ENCODE measurements around the gene LPIN3.
"Not testable (repeated sequence)": the region's sequence is repeated elsewhere in the genome, so short reads cannot be mapped to it uniquely, and the experiment has no call there.

The LPIN3 gene

GRCh38 chr20:41340327-41341055 is at the start of gene LPIN3:
Gene LPIN3 (plus strand): TSS chr20:41340821. CDS start chr20:41345804, 4,983 bp downstream.
- in situ Hi-C loops (cut with MboI; ENCODE audit: low sequenced_read_pairs): loop anchor here (10.0 to 25.0 kb wide), 2 partner anchors 166 to 353 kb away; no protein-coding TSS in a partner anchor

GRCh38 chr20:41293269-41294037 is 47.2 kb upstream of the LPIN3 start:
- in situ Hi-C loops (cut with MboI; ENCODE audit: low sequenced_read_pairs): no loop called here

GRCh38 chr20:41299899-41300298 is 40.7 kb upstream of the LPIN3 start:
- in situ Hi-C loops (cut with MboI; ENCODE audit: low sequenced_read_pairs): no loop called here

GRCh38 chr20:41300383-41300782 is 40.2 kb upstream of the LPIN3 start:
- in situ Hi-C loops (cut with MboI; ENCODE audit: low sequenced_read_pairs): no loop called here

- in situ Hi-C loops (cut with MboI; ENCODE audit: low sequenced_read_pairs): no loop called here
These were observed 39.7 kb upstream of the LPIN3 start for GRCh38 chr20:41300886-41301285.

GRCh38 chr20:41304002-41304401 is 36.6 kb upstream of the LPIN3 start:
- in situ Hi-C loops (cut with MboI; ENCODE audit: low sequenced_read_pairs): no loop called here

- in situ Hi-C loops (cut with MboI; ENCODE audit: low sequenced_read_pairs): no loop called here
These were observed 36.1 kb upstream of the LPIN3 start for GRCh38 chr20:41304424-41305079.

GRCh38 chr20:41306061-41306727 is 34.4 kb upstream of the LPIN3 start:
- in situ Hi-C loops (cut with MboI; ENCODE audit: low sequenced_read_pairs): no loop called here

GRCh38 chr20:41307021-41307420 is 33.6 kb upstream of the LPIN3 start:
- in situ Hi-C loops (cut with MboI; ENCODE audit: low sequenced_read_pairs): no loop called here

- in situ Hi-C loops (cut with MboI; ENCODE audit: low sequenced_read_pairs): no loop called here
These were observed 32.3 kb upstream of the LPIN3 start for GRCh38 chr20:41308290-41308711.

GRCh38 chr20:41308726-41309413 is 31.8 kb upstream of the LPIN3 start:
- in situ Hi-C loops (cut with MboI; ENCODE audit: low sequenced_read_pairs): no loop called here

- in situ Hi-C loops (cut with MboI; ENCODE audit: low sequenced_read_pairs): no loop called here
These were observed 30.8 kb upstream of the LPIN3 start for GRCh38 chr20:41309817-41310216.

- in situ Hi-C loops (cut with MboI; ENCODE audit: low sequenced_read_pairs): not testable (repeated sequence)
These were observed 28.6 kb upstream of the LPIN3 start for GRCh38 chr20:41312009-41312408.

GRCh38 chr20:41314386-41314785 is 26.2 kb upstream of the LPIN3 start:
- in situ Hi-C loops (cut with MboI; ENCODE audit: low sequenced_read_pairs): no loop called here

GRCh38 chr20:41316051-41316450 is 24.6 kb upstream of the LPIN3 start:
- in situ Hi-C loops (cut with MboI; ENCODE audit: low sequenced_read_pairs): no loop called here

- in situ Hi-C loops (cut with MboI; ENCODE audit: low sequenced_read_pairs): no loop called here
These were observed 23.7 kb upstream of the LPIN3 start for GRCh38 chr20:41316602-41317545.

GRCh38 chr20:41317546-41318270 is 22.9 kb upstream of the LPIN3 start, which contains the start of gene ZHX3:
Gene ZHX3 (minus strand): TSS chr20:41317731. CDS start chr20:41204916, 112,815 bp downstream.
- in situ Hi-C loops (cut with MboI; ENCODE audit: low sequenced_read_pairs): no loop called here

GRCh38 chr20:41318271-41318649 is 22.4 kb upstream of the LPIN3 start:
- in situ Hi-C loops (cut with MboI; ENCODE audit: low sequenced_read_pairs): no loop called here

- in situ Hi-C loops (cut with MboI; ENCODE audit: low sequenced_read_pairs): no loop called here
These were observed 20.2 kb upstream of the LPIN3 start for GRCh38 chr20:41320441-41320840.
